GM23248 (cell line): Measurements from ENCODE around the gene PSME4. TPM values are rescaled to one million over a fixed set of nuclear protein-coding genes. Genes with fewer than 3 reads are reported as not detected.
"Not testable (repeated sequence)": the region's sequence is repeated elsewhere in the genome, so short reads cannot be mapped to it uniquely, and the experiment has no call there.

Experiments
- DNase-seq: peaks from one replicate; pipeline ENCODE4 v3.0.0-alpha.2; 2015
- H2AFZ ChIP-seq: fragments of 200-600 bp; sonication (generic); 2 replicates; pipeline ENCODE4 v1.6.1; 2016; ENCODE audit warnings: antibody characterized with exemption
- H3F3A ChIP-seq: fragments of 200-600 bp; sonication (generic); 2 replicates; pipeline ENCODE4 v1.6.1; 2016; ENCODE audit warnings: mild to moderate bottlenecking, antibody characterized with exemption, mixed run types; ENCODE audit not compliant: insufficient read depth
- H3K27ac ChIP-seq: fragments of 200-600 bp; sonication (generic); 2 replicates; pipeline ENCODE4 v1.5.1; 2016; ENCODE audit warnings: mild to moderate bottlenecking
- H3K27me3 ChIP-seq: fragments of 200-600 bp; sonication (generic); replicated peaks from 2 replicates; pipeline ENCODE4 v1.6.1; 2016; ENCODE audit warnings: mild to moderate bottlenecking; ENCODE audit not compliant: insufficient read depth
- H3K36me3 ChIP-seq: fragments of 200-600 bp; sonication (generic); 2 replicates; pipeline ENCODE4 v1.6.1; 2016; ENCODE audit warnings: low read depth, mild to moderate bottlenecking
- H3K4me1 ChIP-seq: fragments of 200-600 bp; sonication (generic); 2 replicates; pipeline ENCODE4 v1.6.1; 2016; ENCODE audit warnings: mild to moderate bottlenecking; ENCODE audit not compliant: insufficient read depth
- H3K4me2 ChIP-seq: fragments of 200-600 bp; sonication (generic); one replicate; pipeline ENCODE4 v1.6.1; 2016; ENCODE audit warnings: mild to moderate bottlenecking; ENCODE audit not compliant: unreplicated experiment
- H3K4me3 ChIP-seq: fragments of 200-600 bp; sonication (generic); 2 replicates; pipeline ENCODE4 v1.5.1; 2016; ENCODE audit warnings: mild to moderate bottlenecking
- H3K79me2 ChIP-seq: fragments of 200-600 bp; sonication (generic); 2 replicates; pipeline ENCODE4 v1.6.1; 2016; ENCODE audit warnings: mild to moderate bottlenecking; ENCODE audit not compliant: insufficient read depth
- H3K9ac ChIP-seq: fragments of 200-600 bp; sonication (generic); 2 replicates; pipeline ENCODE4 v1.6.1; 2016; ENCODE audit warnings: mild to moderate bottlenecking
- H3K9me2 ChIP-seq: fragments of 200-600 bp; sonication (generic); 2 replicates; pipeline ENCODE4 v1.6.1; 2016; ENCODE audit warnings: mixed run types, mild to moderate bottlenecking, moderate library complexity; ENCODE audit not compliant: insufficient read depth
- H3K9me3 ChIP-seq: fragments of 200-600 bp; sonication (generic); one replicate; pipeline ENCODE4 v1.6.1; 2017; ENCODE audit warnings: low read depth
- H4K20me1 ChIP-seq: fragments of 200-600 bp; sonication (generic); 2 replicates; pipeline ENCODE4 v1.6.0; 2016; ENCODE audit not compliant: insufficient read depth
- EZH2 ChIP-seq: fragments of 200-600 bp; sonication (generic); IDR thresholded peaks from 2 replicates; pipeline ENCODE4 v1.6.1; 2018; ENCODE audit warnings: antibody characterized with exemption, mild to moderate bottlenecking; ENCODE audit not compliant: insufficient read depth, poor library complexity, severe bottlenecking
- EZH2phosphoT487 ChIP-seq: fragments of 200-600 bp; sonication (generic); IDR thresholded peaks from 2 replicates; pipeline ENCODE4 v1.6.1; 2018; ENCODE audit warnings: antibody characterized with exemption, moderate library complexity, mild to moderate bottlenecking, low read depth; ENCODE audit not compliant: insufficient read depth
- WGBS, 2 experiments: methylation state at CpG; one replicate each; pipeline ENCODE4 v1.1.6; 2015 to 2017; ENCODE audit warnings: low lambda C conversion rate in 2 of 2, low coverage in 1 of 2; ENCODE audit errors: missing lambda C conversion rate in 2 of 2; 5-methylcytosine and 5-hydroxymethylcytosine counted together
- in situ Hi-C: fragments of 300-500 bp; cut with MboI; formaldehyde crosslinking; loops from 2 replicates; pipeline ENCODE4 v1.15.0; 2020
- polyA plus RNA-seq: library from polyadenylated mRNA; unstranded; fragments of >200 nt; fragmentation: Nextera tagmentation; extraction: Ambion mirVana; gene quantifications from 2 replicates; pipeline ENCODE4 v1.2.1, GENCODE V29; 2016
- total RNA-seq: library from RNA; depleted of rRNA; stranded (reverse); fragments of >200 nt; shearing (Covaris generic); gene quantifications from 2 replicates; pipeline ENCODE4 v1.2.3, GENCODE V29; 2014

The PSME4 gene
- total and polyA plus RNA-seq, 2 experiments from 2014 or later: 16.2 to 29.3 TPM

GRCh38 chr2:53933329-53933728 is 37.5 kb downstream of the PSME4 start:
- H4K20me1 ChIP-seq: no peaks in the 10 kb centered on the region
- H3F3A ChIP-seq: no peaks in the 10 kb centered on the region
- H3K9ac ChIP-seq: no peak overlapping the region
- no peaks in the 10 kb centered on the region for H3K4me1 ChIP-seq
- H3K9me3 ChIP-seq: no peaks in the 10 kb centered on the region
- no peak overlapping the region for H3K27ac ChIP-seq
- TF ChIP-seq EZH2phosphoT487 (no peak), EZH2 (no peak)
- DNase-seq: no peak
- H3K36me3 ChIP-seq: peaks cover 80% of the 10 kb centered on the region
- H3K79me2 ChIP-seq: peaks cover 69% of the 10 kb centered on the region
- WGBS, 2 experiments: 92 to 93% methylated on average over 8 of the region's 8 CpGs
- no peaks in the 10 kb centered on the region for H3K9me2 ChIP-seq
- no peaks in the 10 kb centered on the region for H3K27me3 ChIP-seq
- no peak overlapping the region for H3K4me3 ChIP-seq
- in situ Hi-C loops: no loop called here
- H3K4me2 ChIP-seq: no peak overlapping the region
- H2AFZ ChIP-seq: no peak overlapping the region

DNA sequence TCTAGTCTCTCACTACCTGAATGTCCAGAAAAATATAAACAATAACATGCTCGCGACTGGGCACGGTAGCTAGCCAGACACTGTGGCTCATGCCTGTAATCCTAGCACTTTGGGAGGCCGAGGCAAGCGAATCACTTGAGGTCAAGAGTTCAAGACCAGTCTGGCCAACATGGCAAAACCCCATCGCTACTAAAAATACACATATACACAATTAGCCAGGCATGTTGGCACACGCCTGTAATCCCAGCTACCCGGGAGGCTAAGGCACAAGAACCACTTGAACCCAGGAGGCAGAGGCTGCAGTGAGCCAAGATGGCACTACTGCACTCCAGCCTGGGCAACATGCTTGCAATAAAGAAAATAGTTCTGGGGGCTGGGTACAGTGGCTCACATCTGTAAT is 44.5 kb downstream of the PSME4 start:
- H2AFZ ChIP-seq, H3K27ac ChIP-seq, H3F3A ChIP-seq, H3K4me2 ChIP-seq, H4K20me1 ChIP-seq, in situ Hi-C loops, H3K9me2 ChIP-seq, H3K4me3 ChIP-seq, H3K4me1 ChIP-seq, H3K9ac ChIP-seq, H3K9me3 ChIP-seq, H3K27me3 ChIP-seq, DNase-seq: not testable (repeated sequence)
- Histone ChIP-seq H3K79me2 (peaks cover 21% of the 10 kb centered on the region; the same call in 1 of the 2 replicates), H3K36me3 (peaks cover 84% of the 10 kb centered on the region)
- WGBS, 2 experiments: 92 to 95% methylated on average over 8 of the region's 8 CpGs

DNA sequence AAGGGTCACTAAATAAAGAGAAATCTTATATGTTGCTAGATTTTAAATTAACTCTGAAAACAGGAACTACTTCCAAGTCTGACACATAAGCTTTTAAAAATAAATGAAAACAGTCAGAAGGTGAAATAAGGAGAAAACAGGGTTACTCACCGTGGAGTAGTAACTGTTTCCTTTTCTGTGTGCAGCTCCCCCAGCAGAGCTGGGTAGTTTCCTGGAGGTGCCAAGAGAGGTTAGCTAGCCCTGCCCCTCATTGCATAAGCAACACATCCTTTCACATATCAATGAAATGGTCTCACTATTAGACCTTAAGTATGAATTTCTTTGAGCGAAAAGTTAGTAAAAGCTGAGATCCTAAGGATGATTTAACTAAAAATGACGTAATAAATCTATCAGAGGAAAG is 57.1 kb downstream of the PSME4 start:
- Histone ChIP-seq H3K9ac (peak overlapping the region; percentile 53), H3K36me3 (peaks cover 39% of the 10 kb centered on the region), H3K4me3 (no peak overlapping the region), H3K27me3 (no peaks in the 10 kb centered on the region), H2AFZ (no peak overlapping the region), H4K20me1 (no peaks in the 10 kb centered on the region), H3K79me2 (peaks cover 63% of the 10 kb centered on the region), H3K4me2 (peak overlapping the region; percentile 14), H3K9me2 (no peaks in the 10 kb centered on the region), H3K4me1 (peaks cover 13% of the 10 kb centered on the region), H3K27ac (peak overlapping the region; percentile 78), H3K9me3 (no peaks in the 10 kb centered on the region), H3F3A (peaks cover 18% of the 10 kb centered on the region; the same call in 1 of the 2 replicates)
- WGBS, 2 experiments: 65 to 68% methylated on average over 3 of the region's 3 CpGs
- peak; percentile 83 for DNase-seq
- in situ Hi-C loops: no loop called here
- TF ChIP-seq EZH2phosphoT487 (no peak), EZH2 (no peak)

GRCh38 chr2:53911434-53912189 is 59.2 kb downstream of the PSME4 start:
- Histone ChIP-seq H3K27ac (no peak overlapping the region), H3F3A (peaks cover 12% of the 10 kb centered on the region; the same call in 1 of the 2 replicates), H2AFZ (no peak overlapping the region), H3K36me3 (peaks cover 42% of the 10 kb centered on the region), H3K9me2 (no peaks in the 10 kb centered on the region), H3K4me1 (peaks cover 13% of the 10 kb centered on the region), H4K20me1 (no peaks in the 10 kb centered on the region), H3K4me3 (no peak overlapping the region), H3K9ac (no peak overlapping the region), H3K27me3 (no peaks in the 10 kb centered on the region), H3K79me2 (peaks cover 59% of the 10 kb centered on the region), H3K9me3 (no peaks in the 10 kb centered on the region), H3K4me2 (no peak overlapping the region)
- no peak for TF ChIP-seq EZH2phosphoT487
- TF ChIP-seq EZH2: no peak
- in situ Hi-C loops: no loop called here
- 97% methylated on average over 4 of the region's 4 CpGs for WGBS, 2 experiments
- DNase-seq: peak; percentile 2

GRCh38 chr2:53907582-53907981 is 63.2 kb downstream of the PSME4 start:
- no peak overlapping the region for H3K4me2 ChIP-seq
- no peaks in the 10 kb centered on the region for H3F3A ChIP-seq
- H3K4me1 ChIP-seq: no peaks in the 10 kb centered on the region
- no peaks in the 10 kb centered on the region for H3K9me3 ChIP-seq
- in situ Hi-C loops: no loop called here
- TF ChIP-seq EZH2phosphoT487 (no peak), EZH2 (no peak)
- H3K36me3 ChIP-seq: peaks cover 57% of the 10 kb centered on the region
- H3K9ac ChIP-seq: no peak overlapping the region
- WGBS, 2 experiments: 50 to 68% methylated on average over 1 of the region's 1 CpG
- DNase-seq: no peak
- H3K27ac ChIP-seq: no peak overlapping the region
- H3K79me2 ChIP-seq: peaks cover 39% of the 10 kb centered on the region
- H3K9me2 ChIP-seq: no peaks in the 10 kb centered on the region
- H4K20me1 ChIP-seq: no peaks in the 10 kb centered on the region
- no peaks in the 10 kb centered on the region for H3K27me3 ChIP-seq
- no peak overlapping the region for H3K4me3 ChIP-seq
- no peak overlapping the region for H2AFZ ChIP-seq
